HCT116 (cell line): ENCODE results near the gene SLC3A2. TPM values are rescaled to one million over a fixed set of nuclear protein-coding genes. Genes with fewer than 3 reads are reported as not detected.

Experiments
- ATAC-seq: fragments of 200-7000 bp; cut with Tn5 transposase; 2 replicates; pipeline ENCODE4 v1.9.1; 2020; ENCODE audit warnings: mild to moderate bottlenecking, moderate library complexity
- BruUV-seq: library from RNA; stranded (reverse); fragments of 400-500 nt; replicated peaks from 2 replicates; lab custom pipeline; 2021; lab: Mats Ljungman, UMichigan
- CTCF ChIA-PET: fragments of 300-600 bp; sonication (Branson Sonifier 250); formaldehyde crosslinking; loops from one replicate; lab custom pipeline; 2021; ENCODE audit warnings: antibody characterized with exemption; lab: Charles Lee
- POLR2A ChIA-PET: fragments of 300-600, 350-600 bp; sonication (Branson Sonifier 250); formaldehyde crosslinking; loops from one replicate; lab custom pipeline; 2021; ENCODE audit warnings: antibody characterized with exemption; lab: Charles Lee
- RAD21 ChIA-PET, 2 experiments: fragments of 300-600 bp; sonication (Branson Sonifier 250); formaldehyde crosslinking; loops; one replicate each; lab custom pipeline; 2023; ENCODE audit warnings: low total read pairs in 2 of 2; ENCODE audit not compliant: uncharacterized antibody in 2 of 2, unreplicated experiment in 2 of 2, low non-redundant PET in 1 of 2; lab: Charles Lee
- DNase-seq: peaks from one replicate; pipeline ENCODE4 v3.0.0-alpha.2; 2010; ENCODE audit warnings: low read depth, low spot score
- H2AFZ ChIP-seq: fragments of 200-600 bp; shearing (Covaris generic), sonication (generic); 2 replicates; pipeline ENCODE4 v1.6.1; 2017; ENCODE audit warnings: low read depth, mixed run types, mixed read lengths, antibody characterized with exemption, low read length; ENCODE audit not compliant: poor library complexity, severe bottlenecking
- H3K27ac ChIP-seq: 2 replicates; pipeline ENCODE4 v1.5.1; 2012; ENCODE audit warnings: low read depth, low read length
- H3K27me3 ChIP-seq: fragments of 200-600 bp; sonication (generic); 2 replicates; pipeline ENCODE4 v1.6.1; 2016; ENCODE audit warnings: mixed run types, low read length, mixed read lengths; ENCODE audit not compliant: insufficient read depth
- H3K36me3 ChIP-seq, 2 experiments: fragments of 200-500 bp in 1 of 2; fragments of 200-600 bp in 1 of 2; sonication (Bioruptor generic) in 1 of 2; sonication (generic) in 1 of 2; 2 replicates each; pipeline versions ENCODE4 v1.5.1 to v1.6.1; 2014 to 2016; ENCODE audit warnings: low read length in 2 of 2, inconsistent platforms in 1 of 2, mixed read lengths in 1 of 2, mixed run types in 1 of 2; ENCODE audit not compliant: insufficient read depth in 2 of 2, control insufficient read depth in 1 of 2
- H3K4me1 ChIP-seq, 2 experiments: fragments of 200-600 bp in 1 of 2; sonication (generic) in 1 of 2; 2 replicates each; pipeline versions ENCODE4 v1.5.1 to v1.6.1; 2012 to 2017; ENCODE audit warnings: low read length in 2 of 2, inconsistent platforms in 1 of 2, mild to moderate bottlenecking in 1 of 2, mixed read lengths in 1 of 2, mixed run types in 1 of 2, moderate library complexity in 1 of 2; ENCODE audit not compliant: insufficient read depth in 2 of 2, control insufficient read depth in 1 of 2
- H3K4me2 ChIP-seq: fragments of 200-600 bp; sonication (generic); 2 replicates; pipeline ENCODE4 v1.6.1; 2017; ENCODE audit warnings: mixed run types, low read length, mixed read lengths
- H3K4me3 ChIP-seq, 2 experiments: fragments of 200-600 bp in 1 of 2; sonication (generic) in 1 of 2; replicated peaks in 1 of 2; 2 replicates each; pipeline ENCODE4 v1.5.1; 2011 to 2016; ENCODE audit warnings: low read length in 2 of 2, control low read depth in 1 of 2, low read depth in 1 of 2, mild to moderate bottlenecking in 1 of 2, mixed read lengths in 1 of 2, mixed run types in 1 of 2
- H3K79me2 ChIP-seq: fragments of 200-600 bp; sonication (generic); 2 replicates; pipeline ENCODE4 v1.6.1; 2017; ENCODE audit warnings: mild to moderate bottlenecking, mixed run types, low read length, moderate library complexity, mixed read lengths; ENCODE audit not compliant: insufficient read depth
- H3K9ac ChIP-seq: fragments of 200-600 bp; sonication (generic); 2 replicates; pipeline ENCODE4 v1.6.1; 2016; ENCODE audit warnings: low read length, mixed read lengths
- H3K9me2 ChIP-seq: fragments of 200-600 bp; sonication (generic), shearing (Covaris generic); 2 replicates; pipeline ENCODE4 v1.6.1; 2017; ENCODE audit warnings: mixed run types, mild to moderate bottlenecking, moderate library complexity; ENCODE audit not compliant: insufficient read depth
- H3K9me3 ChIP-seq, 2 experiments: fragments of 200-500 bp in 1 of 2; fragments of 200-600 bp in 1 of 2; sonication (Bioruptor generic) in 1 of 2; sonication (generic) in 1 of 2; 2 replicates each; pipeline ENCODE4 v1.6.1; 2014 to 2017; ENCODE audit warnings: low read length in 2 of 2, mixed read lengths in 2 of 2, inconsistent platforms in 1 of 2, low read depth in 1 of 2, mild to moderate bottlenecking in 1 of 2, mixed run types in 1 of 2, moderate library complexity in 1 of 2; ENCODE audit not compliant: control insufficient read depth in 1 of 2, insufficient read depth in 1 of 2
- H4K20me1 ChIP-seq: fragments of 200-600 bp; sonication (generic), shearing (Covaris generic); 2 replicates; pipeline ENCODE4 v1.6.1; 2017; ENCODE audit warnings: mixed run types, mild to moderate bottlenecking, moderate library complexity; ENCODE audit not compliant: insufficient read depth
- ATF3 ChIP-seq: IDR thresholded peaks from 2 replicates; pipeline ENCODE4 v1.6.1; 2012
- CBX3 ChIP-seq: IDR thresholded peaks from 2 replicates; pipeline ENCODE4 v1.6.1; 2012; ENCODE audit warnings: low read depth
- CEBPB ChIP-seq: IDR thresholded peaks from 2 replicates; pipeline ENCODE4 v1.6.1; 2012; ENCODE audit warnings: low read depth
- CTCF ChIP-seq, 3 experiments: fragments of 200-600 bp in 1 of 3; sonication (generic) in 1 of 3; IDR thresholded peaks in 2 of 3; conservative IDR thresholded peaks in 1 of 3; 2 replicates each; pipeline ENCODE4 v1.5.1; 2012 to 2017; ENCODE audit warnings: low read depth in 2 of 3, low read length in 2 of 3, antibody characterized with exemption in 1 of 3, borderline replicate concordance in 1 of 3, control low read depth in 1 of 3, mild to moderate bottlenecking in 1 of 3, mixed read lengths in 1 of 3, mixed run types in 1 of 3, moderate library complexity in 1 of 3; ENCODE audit not compliant: insufficient read depth in 1 of 3
- EGR1 ChIP-seq: IDR thresholded peaks from 2 replicates; pipeline ENCODE4 v1.6.1; 2012; ENCODE audit warnings: low read depth
- ELF1 ChIP-seq: IDR thresholded peaks from 2 replicates; pipeline ENCODE4 v1.6.1; 2012; ENCODE audit warnings: low read depth, borderline replicate concordance
- EZH2 ChIP-seq: fragments of 200-600 bp; sonication (generic); IDR thresholded peaks from 2 replicates; pipeline ENCODE4 v1.6.1; 2017; ENCODE audit warnings: antibody characterized with exemption, mixed run types
- EZH2phosphoT487 ChIP-seq: fragments of 200-600 bp; IDR thresholded peaks from 2 replicates; pipeline ENCODE4 v1.6.1; 2018; ENCODE audit warnings: antibody characterized with exemption, borderline replicate concordance
- JUND ChIP-seq: IDR thresholded peaks from 2 replicates; pipeline ENCODE4 v1.6.1; 2012
- POLR2A ChIP-seq: IDR thresholded peaks from 2 replicates; pipeline ENCODE4 v1.7.0; 2011; ENCODE audit warnings: borderline replicate concordance; ENCODE audit not compliant: insufficient read depth, insufficient read length; ENCODE audit errors: extremely low read depth
- POLR2AphosphoS5 ChIP-seq: IDR thresholded peaks from 2 replicates; pipeline ENCODE4 v1.6.1; 2011; ENCODE audit warnings: mild to moderate bottlenecking, low read depth, low read length, moderate library complexity
- SP1 ChIP-seq: IDR thresholded peaks from 2 replicates; pipeline ENCODE4 v1.6.1; 2012; ENCODE audit warnings: low read depth
- SRF ChIP-seq: IDR thresholded peaks from 2 replicates; pipeline ENCODE4 v1.6.1; 2012; ENCODE audit warnings: low read depth
- TCF7L2 ChIP-seq: IDR thresholded peaks from 2 replicates; pipeline ENCODE4 v1.7.0; 2011; ENCODE audit warnings: borderline replicate concordance, inconsistent platforms; ENCODE audit not compliant: insufficient read depth, insufficient read length; ENCODE audit errors: extremely low read depth
- YY1 ChIP-seq: IDR thresholded peaks from 2 replicates; pipeline ENCODE4 v1.6.1; 2011; ENCODE audit warnings: low read length, low read depth, moderate library complexity, mild to moderate bottlenecking; ENCODE audit not compliant: insufficient replicate concordance; ENCODE audit errors: extremely low read depth
- ZFX ChIP-seq: fragments of 450-650 bp; IDR thresholded peaks from 2 replicates; pipeline ENCODE4 v1.6.1; 2017
- ZNF274 ChIP-seq: fragments of 200-500 bp; sonication (Bioruptor generic); IDR thresholded peaks from 2 replicates; pipeline ENCODE4 v1.6.1; 2014; ENCODE audit warnings: mild to moderate bottlenecking, low read depth, low read length, inconsistent platforms
- intact Hi-C: fragments of 100-400 bp; cut with micrococcal nuclease; formaldehyde crosslinking; loops from 2 replicates; pipeline ENCODE4 v1.10.0; 2022
- total RNA-seq: library from RNA; stranded (reverse); gene quantifications from one replicate; pipeline ENCODE4 v1.2.1, GENCODE V29; 2021; ENCODE audit not compliant: unreplicated experiment
- TF ChIP-seq, protein P1 (sequence below): IDR thresholded peaks from 2 replicates; pipeline ENCODE4 v1.6.1; 2012
- TF ChIP-seq, protein P2 (sequence below): IDR thresholded peaks from 2 replicates; pipeline ENCODE4 v1.6.1; 2011; ENCODE audit warnings: mild to moderate bottlenecking, low read length, moderate library complexity; ENCODE audit not compliant: insufficient replicate concordance; ENCODE audit errors: extremely low read depth

SLC3A2 gene
- total RNA-seq, 1 experiment from 2014 or later = 418 TPM

- H3K27ac ChIP-seq = no peak overlapping the region
- no peak overlapping the region for H3K4me3 ChIP-seq
- H3K9me3 ChIP-seq = no peaks in the 10 kb centered on the region
- ChIA-PET CTCF (no interaction called here), POLR2A (interaction anchor here (5.4 kb wide), 1 partner anchor 36 kb away, joined by 26 read pairs; the partner anchor contains the start of gene WDR74)
- H3K27me3 ChIP-seq = no peaks in the 10 kb centered on the region
- ATAC-seq = no peak
- peaks cover 96% of the 10 kb centered on the region for H3K79me2 ChIP-seq
- DNase-seq = no peak
- peaks cover 16 to 20% of the 10 kb centered on the region in 2 experiments; a peak in 3 of 4 replicates for H3K36me3 ChIP-seq
- intact Hi-C loops = no loop called here
- no peak overlapping the region for H3K9ac ChIP-seq
- no TSS peak for BruUV-seq
- no peaks in the 10 kb centered on the region for H3K9me2 ChIP-seq
- no peak overlapping the region for H2AFZ ChIP-seq
- TF ChIP-seq, protein P1, sequence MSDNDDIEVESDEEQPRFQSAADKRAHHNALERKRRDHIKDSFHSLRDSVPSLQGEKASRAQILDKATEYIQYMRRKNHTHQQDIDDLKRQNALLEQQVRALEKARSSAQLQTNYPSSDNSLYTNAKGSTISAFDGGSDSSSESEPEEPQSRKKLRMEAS = no peak
- TF ChIP-seq CBX3 (no peak), ZFX (no peak), JUND (no peak), ZNF274 (no peak), SRF (no peak), ELF1 (no peak), POLR2AphosphoS5 (no peak), ATF3 (no peak), SP1 (no peak), EGR1 (no peak), CEBPB (no peak), TCF7L2 (no peak), CTCF (IDR thresholded peaks at IDR 0.05 in 2 of 3, conservative IDR thresholded peaks at IDR 0.05 in 1 of 3; ENCODE audit: borderline replicate concordance in 1 of 3, insufficient read depth in 1 of 3, low read depth in 2 of 3, low read length in 2 of 3) (no peak), YY1 (no peak), POLR2A (no peak), EZH2phosphoT487 (no peak), EZH2 (no peak)
- TF ChIP-seq, protein P2, sequence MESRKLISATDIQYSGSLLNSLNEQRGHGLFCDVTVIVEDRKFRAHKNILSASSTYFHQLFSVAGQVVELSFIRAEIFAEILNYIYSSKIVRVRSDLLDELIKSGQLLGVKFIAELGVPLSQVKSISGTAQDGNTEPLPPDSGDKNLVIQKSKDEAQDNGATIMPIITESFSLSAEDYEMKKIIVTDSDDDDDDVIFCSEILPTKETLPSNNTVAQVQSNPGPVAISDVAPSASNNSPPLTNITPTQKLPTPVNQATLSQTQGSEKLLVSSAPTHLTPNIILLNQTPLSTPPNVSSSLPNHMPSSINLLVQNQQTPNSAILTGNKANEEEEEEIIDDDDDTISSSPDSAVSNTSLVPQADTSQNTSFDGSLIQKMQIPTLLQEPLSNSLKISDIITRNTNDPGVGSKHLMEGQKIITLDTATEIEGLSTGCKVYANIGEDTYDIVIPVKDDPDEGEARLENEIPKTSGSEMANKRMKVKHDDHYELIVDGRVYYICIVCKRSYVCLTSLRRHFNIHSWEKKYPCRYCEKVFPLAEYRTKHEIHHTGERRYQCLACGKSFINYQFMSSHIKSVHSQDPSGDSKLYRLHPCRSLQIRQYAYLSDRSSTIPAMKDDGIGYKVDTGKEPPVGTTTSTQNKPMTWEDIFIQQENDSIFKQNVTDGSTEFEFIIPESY = no peak
- TF ChIP-seq, all 23 proteins: peak for 0
- H3K4me1 ChIP-seq = peaks cover 18 to 35% of the 10 kb centered on the region in 2 experiments
- peaks cover 4% of the 10 kb centered on the region; the same call in 1 of the 2 replicates for H4K20me1 ChIP-seq
- no peak overlapping the region for H3K4me2 ChIP-seq
- RAD21 ChIA-PET = no interaction called here
Observed at GRCh38 chr11:62876712-62877111, 4.0 kb upstream of the SLC3A2 start.
